ENCODE results near the gene MARK1.

Gene MARK1

GRCh38 chr1:220527908-220528678 lies at the start of gene MARK1:
TSS of gene MARK1 (plus strand) at chr1:220528136. CDS start at chr1:220528823, 687 bp downstream.
- peak within 1 kb of the TSS; percentile 87 for H3K4me3 ChIP-seq (ENCODE audit: low read depth, low read length)

GRCh38 chr1:220483700-220484099 lies 44.2 kb upstream of the MARK1 start:
- no peak overlapping the region for H3K4me3 ChIP-seq (ENCODE audit: low read depth, low read length)

GRCh38 chr1:220484135-220484534 lies 43.8 kb upstream of the MARK1 start:
- H3K4me3 ChIP-seq (ENCODE audit: low read depth, low read length), result no peak overlapping the region

- H3K4me3 ChIP-seq (ENCODE audit: low read depth, low read length), result no peak overlapping the region
Observed at GRCh38 chr1:220485131-220485530, 42.8 kb upstream of the MARK1 start.

GRCh38 chr1:220485791-220486190 lies 42.1 kb upstream of the MARK1 start:
- no peak overlapping the region for H3K4me3 ChIP-seq (ENCODE audit: low read depth, low read length)

- no peak overlapping the region for H3K4me3 ChIP-seq (ENCODE audit: low read depth, low read length)
Observed at GRCh38 chr1:220487297-220487820, 40.6 kb upstream of the MARK1 start.

- no peak overlapping the region for H3K4me3 ChIP-seq (ENCODE audit: low read depth, low read length)
Observed at GRCh38 chr1:220491891-220492290, 36.0 kb upstream of the MARK1 start.

- no peak overlapping the region for H3K4me3 ChIP-seq (ENCODE audit: low read depth, low read length)
Observed at GRCh38 chr1:220497220-220497947, 30.6 kb upstream of the MARK1 start.

GRCh38 chr1:220498188-220498587 lies 29.7 kb upstream of the MARK1 start:
- no peak overlapping the region for H3K4me3 ChIP-seq (ENCODE audit: low read depth, low read length)

- no peak overlapping the region for H3K4me3 ChIP-seq (ENCODE audit: low read depth, low read length)
Observed at GRCh38 chr1:220500372-220500771, 27.6 kb upstream of the MARK1 start.

GRCh38 chr1:220504329-220504728 lies 23.6 kb upstream of the MARK1 start:
- H3K4me3 ChIP-seq (ENCODE audit: low read depth, low read length), result no peak overlapping the region

GRCh38 chr1:220507085-220507484 lies 20.9 kb upstream of the MARK1 start:
- H3K4me3 ChIP-seq (ENCODE audit: low read depth, low read length), result no peak overlapping the region

GRCh38 chr1:220511179-220511578 lies 16.8 kb upstream of the MARK1 start:
- H3K4me3 ChIP-seq (ENCODE audit: low read depth, low read length), result no peak overlapping the region

GRCh38 chr1:220511785-220512184 lies 16.2 kb upstream of the MARK1 start:
- H3K4me3 ChIP-seq (ENCODE audit: low read depth, low read length), result no peak overlapping the region

- H3K4me3 ChIP-seq (ENCODE audit: low read depth, low read length), result no peak overlapping the region
Observed at GRCh38 chr1:220513834-220514233, 14.1 kb upstream of the MARK1 start.

GRCh38 chr1:220514256-220514655 lies 13.7 kb upstream of the MARK1 start:
- H3K4me3 ChIP-seq (ENCODE audit: low read depth, low read length), result no peak overlapping the region

GRCh38 chr1:220516014-220516721 lies 11.8 kb upstream of the MARK1 start:
- no peak overlapping the region for H3K4me3 ChIP-seq (ENCODE audit: low read depth, low read length)

- no peak overlapping the region for H3K4me3 ChIP-seq (ENCODE audit: low read depth, low read length)
Observed at GRCh38 chr1:220516722-220517042, 11.3 kb upstream of the MARK1 start.

- no peak overlapping the region for H3K4me3 ChIP-seq (ENCODE audit: low read depth, low read length)
Observed at GRCh38 chr1:220521778-220522177, 6.2 kb upstream of the MARK1 start.

- H3K4me3 ChIP-seq (ENCODE audit: low read depth, low read length), result no peak overlapping the region
Observed at GRCh38 chr1:220526294-220526693, 1.6 kb upstream of the MARK1 start.

GRCh38 chr1:220527279-220527907 lies 543 bp upstream of the MARK1 start:
- H3K4me3 ChIP-seq (ENCODE audit: low read depth, low read length), result peak overlapping the region; percentile 87
